GM21381 (cell line): ENCODE measurements around the gene TMEM42.
"Not testable (repeated sequence)": the region's sequence is repeated elsewhere in the genome, so short reads cannot be mapped to it uniquely, and the experiment has no call there.

ENCODE experiments used
- ATAC-seq: cut with Tn5 transposase; IDR thresholded peaks from one replicate; pipeline ENCODE4 v1.9.1; 2021; ENCODE audit warnings: mild to moderate bottlenecking, moderate library complexity; ENCODE audit not compliant: unreplicated experiment

The TMEM42 gene

DNA sequence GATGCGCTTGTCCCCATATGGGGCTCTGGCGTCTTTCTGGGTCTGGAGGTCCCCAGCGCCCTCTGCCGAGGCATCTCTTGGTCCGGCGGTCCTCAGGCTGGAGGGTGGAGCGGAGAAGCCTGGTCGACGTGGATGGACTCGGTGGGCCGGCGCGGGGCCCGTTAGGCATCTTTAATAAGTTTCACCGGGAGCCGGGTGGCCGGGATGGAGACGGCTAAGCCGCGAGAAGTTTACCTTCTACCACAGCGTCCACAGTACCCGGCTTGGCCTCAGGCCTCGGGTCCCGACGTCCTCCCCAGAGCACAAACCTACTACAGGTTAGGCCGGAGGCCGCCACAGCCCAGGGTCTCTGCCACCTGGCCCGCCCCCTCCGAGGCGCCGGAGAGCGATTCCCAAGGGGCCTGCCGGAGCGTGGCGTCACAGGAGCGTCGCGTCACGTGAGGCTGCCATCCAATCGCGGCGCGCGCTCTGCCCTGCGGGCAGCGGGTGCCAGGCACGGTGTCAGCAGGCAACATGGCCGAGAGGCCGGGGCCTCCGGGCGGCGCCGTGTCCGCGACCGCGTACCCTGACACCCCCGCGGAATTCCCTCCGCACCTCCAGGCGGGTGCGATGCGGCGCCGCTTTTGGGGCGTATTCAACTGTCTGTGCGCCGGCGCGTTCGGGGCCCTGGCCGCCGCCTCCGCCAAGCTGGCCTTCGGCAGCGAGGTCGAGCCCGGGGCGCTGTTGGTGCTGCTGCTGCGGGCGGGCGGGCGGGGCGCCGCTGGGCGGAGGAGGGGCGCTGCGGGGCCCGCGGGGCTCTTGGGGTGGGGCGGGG, at the start of gene TMEM42:
TMEM42 (plus strand) TSS at position 501 of the 814 bp plus-strand sequence; CDS start at position 514, 13 bp downstream.
- ATAC-seq = peak; percentile 98

DNA sequence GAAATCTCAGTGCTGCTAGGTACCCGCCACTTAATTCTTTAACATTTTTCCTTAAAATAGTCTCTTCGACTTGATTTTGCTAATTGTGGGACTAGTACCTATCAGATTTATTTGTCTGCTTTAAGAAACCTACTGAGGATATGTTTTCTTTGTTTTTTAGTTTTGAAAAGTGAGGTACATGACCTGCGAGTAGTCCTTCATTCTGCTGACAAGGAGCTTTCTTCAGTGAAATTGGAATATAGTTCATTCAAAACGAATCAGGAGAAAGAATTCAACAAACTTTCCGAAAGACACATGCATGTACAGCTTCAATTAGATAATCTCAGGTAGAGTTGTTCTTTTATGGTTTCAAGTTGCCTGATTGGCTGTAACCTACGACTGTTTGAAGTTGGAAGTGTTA, 47.0 kb upstream of the TMEM42 start:
- ATAC-seq = no peak

- ATAC-seq = not testable (repeated sequence)
Observed at GRCh38 chr3:44816334-44816733, 45.4 kb upstream of the TMEM42 start.

- ATAC-seq = not testable (repeated sequence)
Observed at GRCh38 chr3:44821206-44821605, 40.5 kb upstream of the TMEM42 start.

- no peak for ATAC-seq
Observed at GRCh38 chr3:44825264-44825925, 36.3 kb upstream of the TMEM42 start.

- ATAC-seq = no peak
Observed at GRCh38 chr3:44827196-44827595, 34.5 kb upstream of the TMEM42 start.

DNA sequence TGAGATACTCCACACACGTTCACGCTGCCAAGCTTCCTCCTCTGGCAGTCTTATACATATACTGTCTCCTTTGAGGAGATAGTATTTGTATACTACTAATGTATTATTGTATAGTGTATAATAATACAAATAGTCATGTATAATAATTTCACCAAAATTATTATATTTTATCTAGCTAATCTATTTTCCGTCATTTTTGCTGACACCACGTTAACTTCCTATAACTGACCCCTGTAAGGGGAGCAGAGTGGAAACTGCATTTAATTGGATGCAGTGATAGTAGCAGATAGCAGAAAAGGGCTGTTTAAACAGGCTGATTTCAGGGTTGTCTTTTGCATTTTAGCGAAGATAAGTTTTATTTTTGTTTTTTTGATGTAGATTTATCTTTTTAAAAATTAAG, 30.5 kb upstream of the TMEM42 start:
- ATAC-seq = no peak

GRCh38 chr3:44832032-44832431, 29.7 kb upstream of the TMEM42 start:
- no peak for ATAC-seq

- no peak for ATAC-seq
Observed at GRCh38 chr3:44832965-44833364, 28.7 kb upstream of the TMEM42 start.

DNA sequence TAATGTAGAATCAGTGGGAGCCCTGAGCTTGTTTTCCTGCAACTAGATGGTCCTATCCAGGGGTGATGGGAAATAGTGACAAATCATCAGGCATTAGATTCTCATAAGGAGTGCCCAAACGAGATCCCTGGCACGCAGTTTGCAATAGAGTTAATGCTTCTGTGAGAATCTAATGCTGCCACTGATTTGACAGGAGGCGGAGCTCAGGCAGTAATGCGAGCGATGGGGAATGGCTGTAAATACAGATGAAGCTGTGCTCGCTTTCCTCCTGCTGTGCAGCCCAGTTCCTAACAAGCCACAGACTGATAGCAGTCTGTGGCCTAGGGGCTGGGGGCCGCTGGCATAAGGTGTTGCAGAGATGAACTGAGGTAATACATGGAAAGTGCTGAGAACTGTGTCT, 28.3 kb upstream of the TMEM42 start:
- no peak for ATAC-seq

DNA sequence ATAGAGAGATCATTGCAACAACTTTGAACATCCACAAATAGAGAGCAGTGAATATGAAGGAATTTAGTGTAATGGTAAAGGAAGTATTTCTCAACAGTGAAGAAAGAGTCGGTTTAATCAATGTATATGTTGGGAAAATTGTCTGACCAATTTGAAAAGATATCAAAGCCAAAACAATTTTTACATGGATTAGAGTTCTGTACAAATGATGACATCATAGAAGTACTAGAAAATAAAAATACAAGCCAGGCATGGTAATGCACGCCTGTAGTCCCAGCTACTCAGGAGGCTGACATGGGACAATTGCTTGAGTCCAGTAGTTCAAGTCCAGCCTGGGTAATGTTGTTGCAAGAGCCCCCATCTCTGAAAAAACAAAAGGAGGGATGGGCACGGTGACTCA, 26.0 kb upstream of the TMEM42 start:
- no peak for ATAC-seq

DNA sequence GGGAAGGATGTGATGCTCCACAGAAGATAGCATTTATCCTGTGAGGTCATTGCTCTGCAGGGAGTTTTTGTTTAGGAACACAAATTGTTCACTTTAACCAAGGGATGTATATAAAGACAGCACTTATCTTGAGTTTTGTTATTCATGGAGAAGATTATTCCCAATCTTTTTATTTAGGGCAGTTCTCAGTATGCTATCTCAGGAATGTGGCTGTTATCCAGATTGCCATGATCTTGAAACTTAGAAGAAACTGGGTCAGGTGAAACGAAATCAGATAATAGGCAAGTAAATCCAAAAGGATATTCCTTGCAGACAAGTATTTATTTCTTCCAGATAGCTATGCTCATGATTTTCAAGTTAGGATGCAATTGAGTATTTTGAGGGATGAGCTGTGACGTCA, 19.3 kb upstream of the TMEM42 start:
- no peak for ATAC-seq

GRCh38 chr3:44845528-44846520, 15.9 kb upstream of the TMEM42 start:
- no peak for ATAC-seq

- no peak for ATAC-seq
Observed at GRCh38 chr3:44848634-44849033, 13.1 kb upstream of the TMEM42 start.

GRCh38 chr3:44856663-44857062, 5.0 kb upstream of the TMEM42 start:
- ATAC-seq = not testable (repeated sequence)

DNA sequence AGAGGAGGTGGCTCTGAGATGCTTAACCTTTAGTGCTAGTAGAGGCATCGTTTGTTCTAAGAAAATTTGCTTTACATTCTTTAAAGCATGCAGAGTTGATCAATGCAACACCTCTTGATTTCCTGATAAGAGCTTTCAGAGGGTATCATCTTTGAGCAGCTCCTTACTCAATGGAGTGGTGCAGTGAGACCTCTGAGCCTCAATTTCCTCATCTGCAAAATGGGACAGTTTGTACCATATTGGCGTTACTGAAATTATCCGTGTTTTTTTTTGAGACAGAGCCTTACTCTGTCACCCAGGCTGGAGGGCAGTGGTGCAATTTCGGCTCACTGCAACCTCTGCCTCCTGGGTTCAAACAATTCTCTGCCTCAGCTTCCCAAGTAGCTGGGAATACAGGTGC, 1.6 kb upstream of the TMEM42 start:
- no peak for ATAC-seq

- peak; percentile 22 for ATAC-seq
Observed at GRCh38 chr3:44862226-44862637, 520 bp downstream of the TMEM42 start.

DNA sequence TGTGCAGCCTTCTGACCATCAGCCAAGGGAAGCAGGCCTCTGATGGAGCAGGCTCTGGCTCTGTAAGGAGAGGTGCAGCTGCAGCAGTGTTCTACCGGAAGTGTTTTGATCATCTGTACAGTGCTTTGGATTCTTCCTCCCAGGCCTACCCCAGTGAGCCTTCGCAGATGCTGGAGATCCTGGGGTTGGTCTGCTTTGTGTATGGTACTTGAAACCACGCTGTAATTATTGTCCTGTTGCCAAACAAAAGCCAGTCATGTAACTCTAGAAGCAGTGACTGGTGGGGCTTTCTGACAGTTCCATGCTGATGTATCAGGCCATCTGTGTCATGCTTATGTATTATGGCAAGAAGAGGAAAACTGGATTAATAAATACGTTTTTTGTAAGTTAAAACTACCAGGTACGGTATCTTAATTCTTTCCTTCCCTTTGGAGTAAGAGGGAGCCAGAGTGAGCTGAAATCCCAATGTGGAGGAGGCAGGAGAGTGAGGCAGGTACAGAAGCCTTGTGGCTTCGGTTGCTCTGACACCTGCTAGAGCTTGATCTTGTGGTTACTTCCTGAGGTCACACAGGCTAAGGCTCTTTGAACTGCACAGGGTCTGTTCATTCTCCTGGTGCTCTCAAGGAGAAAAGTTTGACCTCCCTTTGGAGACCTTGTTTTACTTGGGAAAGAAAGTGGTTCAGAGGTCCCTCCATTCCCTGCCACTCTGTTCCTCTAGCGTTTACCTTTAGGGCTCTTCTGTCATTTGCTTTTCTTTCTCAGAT, 3.7 kb downstream of the TMEM42 start:
- ATAC-seq = no peak

DNA sequence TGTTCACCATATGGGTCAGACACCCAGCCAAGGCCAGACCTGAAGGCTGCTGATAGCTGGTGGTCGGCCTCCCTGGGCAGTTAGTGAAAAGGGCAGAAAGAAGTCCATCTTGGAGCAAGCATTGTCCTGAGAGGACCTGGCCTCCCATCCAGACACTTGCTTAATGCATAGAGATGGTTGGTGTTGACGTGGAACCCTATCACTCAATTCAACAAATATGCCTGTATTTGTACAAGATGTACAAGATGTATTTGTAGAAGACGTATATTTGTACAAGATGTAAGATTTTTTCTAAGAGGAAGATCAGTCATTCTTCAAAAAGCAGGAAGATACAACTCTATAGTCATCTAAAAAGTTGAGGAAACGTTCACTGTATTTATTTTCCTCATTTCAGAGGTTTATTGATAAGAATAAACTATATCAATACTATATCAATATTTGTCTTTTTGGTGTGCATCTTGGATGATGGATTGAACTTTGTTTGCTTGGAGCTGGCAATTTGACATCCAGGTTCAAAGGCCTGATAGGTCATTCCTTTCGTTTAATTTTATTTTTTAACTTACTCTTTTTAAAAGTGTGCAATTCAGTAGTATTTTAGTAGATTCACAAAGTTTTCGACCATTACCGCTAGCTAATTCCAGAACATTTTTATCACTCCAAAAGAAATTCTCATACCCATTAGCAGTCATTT, 5.9 kb downstream of the TMEM42 start:
- ATAC-seq = no peak
